Memory B cell (primary cell): Measurements from ENCODE around the gene MED28.
"Not testable (repeated sequence)": the region's sequence is repeated elsewhere in the genome, so short reads cannot be mapped to it uniquely, and the experiment has no call there.

Source experiments
- ATAC-seq: fragments of 150-1000 bp; cut with Tn5 transposase; 2 replicates; pipeline ENCODE4 v1.10.0; 2021; ENCODE audit warnings: low read depth, mild to moderate bottlenecking, moderate library complexity
- DNase-seq, 2 donors: peaks; one replicate each; pipeline ENCODE4 v3.0.0; 2022; ENCODE audit warnings: low spot score in 2 of 2
- H3K27ac Mint-ChIP-seq: one replicate; pipeline ENCODE4 v1.8.0; 2022; ENCODE audit warnings: mild to moderate bottlenecking, moderate library complexity, mixed read lengths
- H3K27me3 Mint-ChIP-seq: one replicate; pipeline ENCODE4 v1.8.0; 2022; ENCODE audit warnings: mixed read lengths
- H3K36me3 Mint-ChIP-seq: one replicate; pipeline ENCODE4 v1.8.0; 2022; ENCODE audit warnings: mild to moderate bottlenecking, mixed read lengths
- H3K4me1 Mint-ChIP-seq: one replicate; pipeline ENCODE4 v1.8.0; 2022; ENCODE audit warnings: mixed read lengths
- H3K4me3 Mint-ChIP-seq: one replicate; pipeline ENCODE4 v1.8.0; 2022; ENCODE audit warnings: mild to moderate bottlenecking, moderate library complexity, mixed read lengths
- H3K9me3 Mint-ChIP-seq: one replicate; pipeline ENCODE4 v1.8.0; 2022; ENCODE audit warnings: mixed read lengths

MED28 gene

DNA sequence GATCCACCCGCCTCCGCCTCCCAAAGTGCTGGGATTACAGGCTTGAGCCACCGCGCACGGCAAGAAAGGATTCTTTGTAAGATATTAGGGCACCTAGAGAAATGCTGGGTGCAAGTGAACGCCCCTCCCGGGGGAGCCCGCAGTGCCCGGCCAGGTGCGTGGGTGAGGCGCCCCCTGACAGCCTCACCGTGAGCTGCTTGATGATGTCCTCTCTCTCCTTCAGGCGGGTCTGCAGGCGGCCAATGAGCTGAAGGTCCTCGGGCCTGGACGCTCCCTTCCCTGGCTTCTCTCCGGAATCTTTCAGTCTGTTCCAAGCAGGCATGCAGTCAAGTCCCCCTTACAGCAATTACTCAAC lies 21.9 kb downstream of the MED28 start:
- Mint-ChIP-seq H3K4me1 (no peaks in the 10 kb centered on the region), H3K36me3 (peaks cover 7% of the 10 kb centered on the region), H3K9me3 (no peaks in the 10 kb centered on the region), H3K27me3 (no peaks in the 10 kb centered on the region), H3K27ac (peak overlapping the region; percentile 31), H3K4me3 (no peak overlapping the region)
- DNase-seq (no peak), ATAC-seq (no peak)

DNA sequence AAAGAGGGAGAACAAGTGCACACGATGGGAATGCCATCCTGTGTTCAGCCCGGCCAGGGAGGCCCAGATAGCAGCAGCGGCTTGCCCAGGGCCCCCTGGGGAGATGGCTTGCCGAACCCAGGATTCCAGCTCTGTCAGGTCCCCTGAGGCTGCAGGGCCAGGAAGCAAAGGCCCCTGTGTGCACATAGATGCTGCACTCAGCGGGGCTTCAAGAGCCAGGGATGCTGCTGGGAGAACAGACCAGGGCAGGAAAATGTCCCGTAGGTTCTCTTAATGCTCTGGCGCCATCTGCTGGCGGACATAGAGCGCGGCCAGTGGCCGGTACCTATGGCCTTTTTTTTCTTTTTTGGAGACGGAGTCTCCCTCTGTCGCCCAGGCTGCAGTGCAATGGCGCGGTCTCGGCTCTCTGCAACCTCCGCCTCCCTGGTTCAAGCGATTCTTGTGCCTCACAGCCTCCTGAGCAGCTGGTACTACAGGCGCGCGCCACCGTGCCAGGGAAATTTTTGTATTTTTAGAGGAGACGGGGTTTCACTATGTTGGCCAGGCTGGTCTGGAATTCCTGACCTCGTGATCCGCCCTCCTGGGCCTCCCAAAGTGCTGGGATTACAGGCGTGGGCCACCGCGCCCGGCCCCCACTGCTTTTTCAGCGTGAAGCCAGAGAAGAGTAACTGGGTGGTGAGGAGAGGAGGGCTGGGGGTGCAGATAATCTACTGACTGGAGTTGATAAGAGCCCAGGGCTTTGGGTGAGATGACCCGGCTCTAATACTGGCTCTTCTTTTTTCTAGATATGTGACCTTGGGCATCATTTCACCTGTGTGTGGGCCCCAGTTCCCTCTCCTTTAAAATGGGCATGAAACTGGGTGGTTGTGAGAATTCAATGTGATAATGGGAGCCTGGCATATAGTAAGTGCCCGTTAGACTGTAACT lies 22.5 kb downstream of the MED28 start:
- H3K27ac Mint-ChIP-seq = peak overlapping the region; percentile 31
- H3K27me3 Mint-ChIP-seq = no peaks in the 10 kb centered on the region
- no peak overlapping the region for H3K4me3 Mint-ChIP-seq
- H3K4me1 Mint-ChIP-seq = no peaks in the 10 kb centered on the region
- H3K9me3 Mint-ChIP-seq = no peaks in the 10 kb centered on the region
- ATAC-seq (peak; percentile 91), DNase-seq (peak; percentile 67 to 76)
- H3K36me3 Mint-ChIP-seq = peaks cover 7% of the 10 kb centered on the region

DNA sequence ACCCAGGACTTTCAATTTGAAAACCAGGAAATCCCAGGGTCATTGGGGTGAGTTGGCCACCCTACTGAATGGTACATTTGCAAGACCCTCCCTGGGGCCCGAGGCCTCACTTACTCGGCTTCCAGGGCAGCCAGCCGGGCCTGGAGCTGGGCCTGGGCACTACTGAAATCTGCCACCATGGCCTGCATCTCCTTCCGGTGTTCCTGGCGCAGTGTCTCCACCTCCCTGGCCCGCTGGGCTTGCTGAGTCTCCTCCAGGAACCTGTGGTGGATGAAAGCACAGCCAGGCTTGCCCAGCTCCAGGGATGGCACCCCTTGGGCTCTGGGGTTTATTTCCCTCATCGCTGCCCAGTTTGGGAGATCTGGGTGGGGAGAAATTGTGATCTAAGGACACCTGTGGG lies 24.7 kb downstream of the MED28 start:
- DNase-seq (no peak), ATAC-seq (no peak)
- Mint-ChIP-seq H3K27me3 (no peaks in the 10 kb centered on the region), H3K9me3 (no peaks in the 10 kb centered on the region), H3K36me3 (peaks cover 7% of the 10 kb centered on the region), H3K27ac (no peak overlapping the region), H3K4me3 (no peak overlapping the region), H3K4me1 (no peaks in the 10 kb centered on the region)

DNA sequence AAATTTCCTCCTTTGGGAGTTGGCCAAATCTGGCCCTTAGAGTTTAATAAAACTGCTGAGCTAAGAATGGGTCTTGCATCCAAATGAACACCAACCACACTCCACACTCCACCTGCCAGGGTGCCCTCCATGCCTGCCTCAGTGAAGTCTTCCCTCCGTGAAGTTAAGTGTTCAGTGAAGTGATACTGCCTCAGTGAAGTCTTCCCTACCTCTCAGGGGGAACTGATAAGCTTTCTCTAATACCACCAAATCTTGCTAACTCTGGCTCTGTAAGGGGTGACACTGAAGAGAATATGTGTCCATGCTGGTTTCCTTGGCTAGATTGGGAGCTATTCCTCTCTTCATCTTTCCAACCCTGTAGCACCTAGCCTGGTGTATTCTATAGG lies 27.9 kb downstream of the MED28 start:
- DNase-seq (no peak), ATAC-seq (no peak)
- Mint-ChIP-seq H3K4me1 (no peaks in the 10 kb centered on the region), H3K4me3 (no peak overlapping the region), H3K27me3 (peaks cover 3% of the 10 kb centered on the region), H3K9me3 (no peaks in the 10 kb centered on the region), H3K27ac (no peak overlapping the region), H3K36me3 (peaks cover 7% of the 10 kb centered on the region)

DNA sequence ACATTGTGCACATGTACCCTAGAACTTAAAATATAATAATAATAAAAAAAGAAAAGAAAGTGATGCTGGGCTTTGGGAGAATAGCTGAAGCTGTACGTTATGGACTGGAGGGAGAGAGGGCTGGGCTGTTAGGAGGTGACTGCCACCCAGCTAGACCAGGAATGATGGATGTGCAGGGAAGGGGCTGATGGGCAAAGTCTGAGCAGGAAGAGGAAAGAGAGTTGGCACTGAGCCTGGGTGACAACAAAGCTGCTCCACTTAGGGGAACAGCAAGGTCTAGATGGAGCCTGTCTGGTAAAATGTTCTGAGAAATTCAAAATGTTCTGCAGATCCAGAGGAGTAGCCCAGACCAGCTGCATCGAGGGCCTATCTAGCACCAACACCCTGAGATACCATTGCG lies 32.3 kb downstream of the MED28 start:
- ATAC-seq (no peak), DNase-seq (no peak)
- peaks cover 4% of the 10 kb centered on the region for H3K4me1 Mint-ChIP-seq
- H3K9me3 Mint-ChIP-seq = no peaks in the 10 kb centered on the region
- no peak overlapping the region for H3K27ac Mint-ChIP-seq
- H3K4me3 Mint-ChIP-seq = no peak overlapping the region
- H3K36me3 Mint-ChIP-seq = peaks cover 10% of the 10 kb centered on the region
- peaks cover 9% of the 10 kb centered on the region for H3K27me3 Mint-ChIP-seq

DNA sequence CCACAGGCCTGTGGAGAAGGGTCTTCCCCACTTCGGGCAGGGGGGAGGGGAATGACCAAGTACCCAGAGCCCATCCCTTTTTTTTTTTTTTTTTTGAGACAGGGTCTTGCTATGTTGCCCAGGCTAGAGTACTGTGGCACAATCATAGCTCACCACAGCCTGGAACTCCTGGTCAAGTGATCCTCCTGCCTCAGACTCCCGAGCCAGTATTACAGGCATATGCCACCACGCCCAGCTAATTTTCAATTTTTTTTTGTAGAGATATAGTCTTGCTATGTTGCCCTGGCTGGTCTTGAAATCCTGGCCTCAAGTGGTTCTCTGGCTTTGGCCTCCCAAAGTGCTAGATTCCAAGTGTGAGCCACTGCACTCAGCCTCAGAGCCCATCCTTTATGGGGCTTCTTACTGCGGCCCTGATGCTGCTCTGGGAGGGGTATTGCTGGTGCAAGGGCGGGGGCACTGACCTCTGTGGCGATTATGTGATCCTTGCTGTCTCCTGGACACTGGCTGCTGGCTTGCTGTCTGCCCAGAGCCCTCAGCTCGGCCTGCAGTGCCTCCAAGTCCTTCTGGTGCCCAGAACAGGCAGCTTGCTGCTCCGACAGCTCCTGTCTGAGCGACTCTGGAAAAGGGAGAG lies 32.9 kb downstream of the MED28 start:
- ATAC-seq = no peak
- Mint-ChIP-seq H3K36me3 (peaks cover 10% of the 10 kb centered on the region), H3K4me1 (peaks cover 4% of the 10 kb centered on the region), H3K27ac (no peak overlapping the region), H3K4me3 (no peak overlapping the region), H3K27me3 (peaks cover 9% of the 10 kb centered on the region), H3K9me3 (no peaks in the 10 kb centered on the region)
- no peak for DNase-seq

DNA sequence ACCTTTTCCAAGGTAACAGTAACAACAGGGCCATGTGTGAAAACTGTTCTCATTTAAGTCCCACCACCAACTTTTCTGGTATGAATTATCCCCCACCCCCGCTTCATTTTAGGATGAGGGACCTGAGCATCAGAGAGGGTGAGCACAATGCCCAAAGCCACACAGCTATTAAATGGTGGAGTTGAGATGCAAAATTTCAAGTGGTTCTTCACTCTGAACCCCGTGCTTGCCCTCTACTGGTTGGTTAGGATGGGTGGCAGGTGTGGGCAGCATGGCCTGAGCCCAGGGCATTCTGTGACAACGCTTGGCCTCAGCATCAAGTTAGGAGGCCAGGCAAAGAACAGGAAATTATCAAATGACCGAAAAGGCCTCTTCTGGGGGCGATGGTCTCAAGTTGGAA lies 33.5 kb downstream of the MED28 start:
- no peak for ATAC-seq
- H3K27ac Mint-ChIP-seq = no peak overlapping the region
- H3K4me3 Mint-ChIP-seq = no peak overlapping the region
- H3K9me3 Mint-ChIP-seq = no peaks in the 10 kb centered on the region
- no peak for DNase-seq
- H3K36me3 Mint-ChIP-seq = peaks cover 7% of the 10 kb centered on the region
- peaks cover 4% of the 10 kb centered on the region for H3K4me1 Mint-ChIP-seq
- peaks cover 9% of the 10 kb centered on the region for H3K27me3 Mint-ChIP-seq

DNA sequence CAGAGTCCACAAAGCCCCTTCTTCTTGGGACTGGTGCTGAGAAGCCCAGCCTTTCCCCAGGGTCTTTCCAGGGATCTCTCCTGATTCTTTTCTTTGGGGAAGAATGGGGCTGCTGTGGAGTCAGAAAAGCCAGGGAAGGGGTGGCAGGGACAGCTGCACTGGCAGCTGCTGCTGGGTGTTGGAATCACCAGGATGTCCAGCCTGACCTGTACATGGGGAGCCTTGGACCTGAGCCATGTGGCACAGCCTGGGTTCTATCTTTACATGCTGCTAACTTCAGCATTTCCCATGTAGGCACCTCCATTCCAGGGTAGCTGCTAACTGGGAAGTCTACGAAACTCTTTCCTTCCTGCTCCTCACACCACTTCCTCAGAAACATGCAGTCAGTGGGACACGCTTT lies 36.0 kb downstream of the MED28 start:
- peaks cover 3% of the 10 kb centered on the region for H3K36me3 Mint-ChIP-seq
- H3K4me1 Mint-ChIP-seq = peaks cover 4% of the 10 kb centered on the region
- H3K27ac Mint-ChIP-seq = no peak overlapping the region
- ATAC-seq (no peak), DNase-seq (no peak)
- peaks cover 17% of the 10 kb centered on the region for H3K27me3 Mint-ChIP-seq
- H3K9me3 Mint-ChIP-seq = no peaks in the 10 kb centered on the region
- H3K4me3 Mint-ChIP-seq = no peak overlapping the region

DNA sequence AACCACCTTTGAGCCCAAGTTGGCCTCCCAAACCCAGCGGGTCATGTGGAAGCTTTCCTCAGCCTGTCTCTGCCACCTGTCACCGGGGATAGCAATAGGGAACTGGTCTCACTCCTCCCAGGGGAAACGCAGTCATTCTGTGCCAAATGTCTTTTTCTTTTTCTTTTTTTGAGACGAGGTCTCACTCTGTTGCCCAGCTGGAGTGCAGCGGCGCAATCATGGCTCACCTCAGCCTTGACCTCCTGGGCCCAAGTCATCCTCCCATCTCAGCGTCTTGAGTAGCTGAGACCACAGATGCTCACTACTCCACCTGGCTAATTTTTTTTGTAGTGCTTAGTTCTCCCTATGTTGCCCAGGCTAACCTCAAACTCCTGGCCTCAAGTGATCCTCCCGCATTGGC lies 40.3 kb downstream of the MED28 start:
- Mint-ChIP-seq H3K27ac (no peak overlapping the region), H3K27me3 (peaks cover 16% of the 10 kb centered on the region), H3K4me3 (no peak overlapping the region), H3K36me3 (peaks cover 3% of the 10 kb centered on the region), H3K9me3 (no peaks in the 10 kb centered on the region), H3K4me1 (peaks cover 3% of the 10 kb centered on the region)
- ATAC-seq = no peak
- no peak for DNase-seq

DNA sequence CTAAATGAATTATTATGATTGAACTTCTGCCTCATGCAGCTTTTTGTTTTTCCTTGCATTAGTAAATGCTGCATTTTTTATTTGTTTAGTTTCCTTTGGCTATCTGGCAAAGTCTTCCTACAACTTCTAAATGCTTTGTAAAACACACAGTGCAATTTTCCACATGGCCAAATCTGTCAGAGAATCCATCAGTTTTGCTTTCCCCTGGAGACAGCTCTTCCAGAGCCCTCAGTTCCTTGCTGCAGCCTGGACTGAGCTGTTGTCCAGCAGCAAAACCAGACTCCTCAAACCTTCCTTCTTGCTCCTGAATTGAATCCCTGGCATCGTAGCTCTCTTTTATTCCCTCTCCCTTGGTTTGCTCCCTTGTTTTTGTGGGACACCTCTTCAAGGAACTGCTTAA lies 42.6 kb downstream of the MED28 start:
- H3K27ac Mint-ChIP-seq = no peak overlapping the region
- H3K4me1 Mint-ChIP-seq = no peaks in the 10 kb centered on the region
- DNase-seq = no peak
- no peak for ATAC-seq
- no peak overlapping the region for H3K4me3 Mint-ChIP-seq
- H3K9me3 Mint-ChIP-seq = no peaks in the 10 kb centered on the region
- no peaks in the 10 kb centered on the region for H3K36me3 Mint-ChIP-seq
- peaks cover 13% of the 10 kb centered on the region for H3K27me3 Mint-ChIP-seq

DNA sequence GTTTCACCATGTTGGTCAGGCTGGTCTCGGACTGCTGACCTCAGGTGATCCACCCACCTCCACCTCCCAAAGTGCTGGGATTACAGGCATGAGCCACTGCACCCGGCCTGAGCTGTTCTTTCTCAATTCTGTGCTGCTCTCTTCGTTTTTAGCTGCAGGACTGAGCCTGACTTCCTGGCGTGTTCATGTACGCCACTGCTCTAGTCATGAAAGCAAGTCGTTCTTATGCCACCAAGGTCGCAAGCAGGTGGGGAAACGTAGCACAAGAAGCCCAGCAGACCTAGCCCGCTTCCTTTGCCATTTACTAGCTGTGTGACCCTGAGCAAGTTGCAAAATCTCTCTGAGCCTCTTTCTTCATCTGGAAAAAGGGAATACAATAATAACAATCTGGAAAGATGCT lies 43.4 kb downstream of the MED28 start:
- Mint-ChIP-seq H3K36me3 (no peaks in the 10 kb centered on the region), H3K4me3 (no peak overlapping the region), H3K27me3 (peaks cover 13% of the 10 kb centered on the region), H3K27ac (no peak overlapping the region), H3K9me3 (no peaks in the 10 kb centered on the region), H3K4me1 (no peaks in the 10 kb centered on the region)
- DNase-seq (no peak), ATAC-seq (no peak)

DNA sequence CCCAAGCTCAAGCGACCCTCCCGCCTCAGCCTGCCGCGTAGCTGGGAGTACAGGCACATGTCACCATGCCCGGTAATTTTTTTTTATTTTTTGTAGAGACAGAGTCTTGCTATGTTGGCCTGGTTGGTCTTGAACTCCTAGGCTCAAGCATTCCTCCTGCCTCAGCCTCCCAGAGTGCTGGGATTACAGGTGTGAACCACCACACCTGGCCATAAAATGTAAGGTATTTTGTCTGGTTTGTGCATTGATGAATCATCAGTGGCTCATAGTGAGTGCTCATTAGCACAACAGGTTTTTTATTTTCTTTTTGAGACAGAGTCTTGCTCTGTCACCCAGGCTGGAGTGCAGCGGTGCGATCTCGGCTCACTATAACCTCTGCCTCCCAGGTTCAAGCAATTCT lies 44.8 kb downstream of the MED28 start:
- not testable (repeated sequence) for H3K36me3 Mint-ChIP-seq, H3K4me1 Mint-ChIP-seq, ATAC-seq, H3K9me3 Mint-ChIP-seq, H3K27ac Mint-ChIP-seq, DNase-seq, H3K4me3 Mint-ChIP-seq
- peaks cover 11% of the 10 kb centered on the region for H3K27me3 Mint-ChIP-seq

DNA sequence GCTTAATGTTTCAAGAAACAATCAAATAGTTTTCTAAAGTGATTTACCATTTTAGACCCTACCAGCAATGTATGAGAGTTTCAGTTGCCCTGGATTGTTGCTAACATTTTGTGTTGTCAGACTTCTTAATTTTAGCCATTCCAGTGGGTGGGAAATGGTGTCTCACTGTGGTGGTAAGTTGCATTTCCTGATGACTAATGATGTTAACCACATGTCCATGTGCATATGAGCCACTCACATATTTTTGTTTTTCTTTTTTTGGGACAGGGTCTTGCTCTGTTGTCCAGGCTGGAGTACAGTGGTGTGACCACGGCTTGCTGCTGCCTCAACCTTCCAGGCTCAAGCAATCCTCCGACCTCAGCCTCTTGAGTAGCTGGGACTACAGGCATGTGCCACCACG lies 48.3 kb downstream of the MED28 start:
- Mint-ChIP-seq H3K9me3 (no peaks in the 10 kb centered on the region), H3K36me3 (no peaks in the 10 kb centered on the region), H3K4me1 (peaks cover 21% of the 10 kb centered on the region), H3K27me3 (peaks cover 3% of the 10 kb centered on the region), H3K27ac (no peak overlapping the region), H3K4me3 (no peak overlapping the region)
- no peak for DNase-seq
- ATAC-seq = no peak

DNA sequence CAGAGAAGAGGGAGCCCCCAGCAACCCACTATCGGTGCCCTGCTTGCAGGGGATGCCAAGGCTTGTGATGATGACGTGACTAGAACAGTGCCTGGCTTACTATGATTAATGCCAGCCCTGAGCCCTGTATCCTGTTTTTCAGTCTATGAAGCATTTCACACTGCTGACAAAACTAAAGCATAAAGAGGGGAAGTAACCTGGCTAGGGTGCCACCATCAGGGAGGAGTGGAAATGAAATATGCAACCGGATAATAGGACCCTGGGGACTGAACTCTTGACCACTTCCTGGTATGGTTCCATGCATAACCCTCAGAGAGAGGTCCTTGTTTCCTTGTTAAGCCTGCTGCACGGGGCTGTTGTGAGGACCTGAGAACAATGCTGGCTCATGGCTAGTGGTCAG lies 50.3 kb downstream of the MED28 start:
- H3K36me3 Mint-ChIP-seq = no peaks in the 10 kb centered on the region
- no peak overlapping the region for H3K4me3 Mint-ChIP-seq
- H3K9me3 Mint-ChIP-seq = no peaks in the 10 kb centered on the region
- ATAC-seq (peak; percentile 79), DNase-seq (peak in 1 of 2 donors; percentile 15)
- peaks cover 28% of the 10 kb centered on the region for H3K4me1 Mint-ChIP-seq
- peaks cover 5% of the 10 kb centered on the region for H3K27me3 Mint-ChIP-seq
- no peak overlapping the region for H3K27ac Mint-ChIP-seq

DNA sequence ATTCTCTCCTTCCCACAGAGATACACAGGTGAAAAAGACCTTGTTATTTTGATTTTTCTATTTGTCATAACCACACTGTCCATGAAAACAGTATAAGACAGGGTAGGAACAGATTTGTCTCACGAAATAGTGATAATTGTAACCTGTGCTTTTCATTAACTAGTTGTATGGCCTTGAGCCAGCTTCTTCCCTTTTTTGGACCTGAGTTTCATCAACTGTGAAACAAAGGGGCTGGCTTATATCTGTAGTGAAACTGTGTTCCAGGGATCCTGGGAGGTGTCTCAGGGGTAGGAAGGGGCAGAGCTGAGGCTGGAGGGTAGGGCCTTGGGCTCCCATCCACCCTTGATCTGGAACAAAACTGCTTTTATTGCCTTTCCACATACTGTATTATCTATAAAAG lies 50.9 kb downstream of the MED28 start:
- Mint-ChIP-seq H3K36me3 (no peaks in the 10 kb centered on the region), H3K4me3 (no peak overlapping the region), H3K4me1 (peaks cover 28% of the 10 kb centered on the region), H3K27me3 (peaks cover 5% of the 10 kb centered on the region), H3K9me3 (no peaks in the 10 kb centered on the region), H3K27ac (no peak overlapping the region)
- ATAC-seq (peak; percentile 22), DNase-seq (no peak)
